ENCODE measurements around the gene MTMR2. TPM values are rescaled to one million over a fixed set of nuclear protein-coding genes. Genes with fewer than 3 reads are reported as not detected.

MTMR2 gene
- total RNA-seq, 2 donors from 2014 or later: 8.3 to 14.0 TPM

DNA sequence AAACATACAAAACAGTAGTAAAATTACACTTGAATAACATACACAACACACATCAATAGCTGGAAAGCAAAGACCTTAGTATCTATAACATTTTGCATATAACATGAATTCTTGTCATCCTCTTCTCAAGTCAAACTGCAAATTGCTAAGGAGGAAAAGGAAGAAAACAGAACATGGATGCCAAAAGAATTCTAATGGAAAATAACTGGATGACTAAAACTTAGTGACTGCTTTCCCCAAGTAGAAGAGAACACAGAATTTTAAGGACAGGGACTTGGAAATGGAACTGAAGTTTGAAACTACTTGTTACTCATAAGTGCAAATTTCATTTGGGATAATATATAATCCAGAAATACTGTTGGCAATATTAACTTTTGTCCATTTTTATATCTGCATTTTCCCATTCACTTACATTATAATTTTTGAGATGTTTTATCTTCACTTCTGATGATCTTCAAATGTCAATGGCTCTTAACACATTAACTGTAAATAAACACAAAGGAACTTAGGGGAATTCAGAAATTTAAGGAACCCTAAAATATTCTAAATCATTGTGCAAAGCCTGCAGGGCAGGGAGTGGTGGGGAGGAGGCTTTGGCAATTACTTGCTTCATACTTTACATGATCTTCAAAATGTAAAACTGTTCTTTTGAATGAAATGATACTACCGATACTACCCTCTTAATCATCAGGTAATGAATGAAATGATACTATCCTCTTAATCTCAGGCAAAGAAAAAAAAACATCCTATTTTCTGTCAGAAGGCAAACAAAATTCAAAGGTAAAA, 9.9 kb downstream of the MTMR2 start:
- Mint-ChIP-seq H3K27me3 (no peaks in the 10 kb centered on the region), H3K4me3 (no peak overlapping the region), H3K36me3 (ENCODE audit: low read depth) (peaks cover 4% of the 10 kb centered on the region), H3K4me1 (peaks cover 12% of the 10 kb centered on the region), H3K27ac (no peak overlapping the region)
- no peak for DNase-seq
- no peaks in the 10 kb centered on the region for H3K9me3 ChIP-seq (ENCODE audit: control insufficient read depth, low read length, poor library complexity, severe bottlenecking)
- no peak for ATAC-seq

- Mint-ChIP-seq H3K4me3 (no peak overlapping the region), H3K27me3 (no peaks in the 10 kb centered on the region), H3K36me3 (ENCODE audit: low read depth) (peaks cover 4% of the 10 kb centered on the region), H3K4me1 (peaks cover 12% of the 10 kb centered on the region), H3K27ac (no peak overlapping the region)
- no peaks in the 10 kb centered on the region for H3K9me3 ChIP-seq (ENCODE audit: control insufficient read depth, low read length, poor library complexity, severe bottlenecking)
- ATAC-seq: no peak
- DNase-seq: no peak
Observed at GRCh38 chr11:95912902-95913560, 10.9 kb downstream of the MTMR2 start.

- Mint-ChIP-seq H3K4me1 (peaks cover 15% of the 10 kb centered on the region), H3K36me3 (ENCODE audit: low read depth) (peaks cover 4% of the 10 kb centered on the region), H3K4me3 (peak overlapping the region; percentile 52), H3K27me3 (no peaks in the 10 kb centered on the region), H3K27ac (no peak overlapping the region)
- ATAC-seq (no peak), DNase-seq (no peak)
- H3K9me3 ChIP-seq (ENCODE audit: control insufficient read depth, low read length, poor library complexity, severe bottlenecking): no peaks in the 10 kb centered on the region
Observed at GRCh38 chr11:95911369-95911759, 12.5 kb downstream of the MTMR2 start.

- H3K27ac Mint-ChIP-seq: no peak overlapping the region
- ATAC-seq (no peak), DNase-seq (no peak)
- no peaks in the 10 kb centered on the region for H3K9me3 ChIP-seq (ENCODE audit: control insufficient read depth, low read length, poor library complexity, severe bottlenecking)
- no peak overlapping the region for H3K4me3 Mint-ChIP-seq
- H3K27me3 Mint-ChIP-seq: no peaks in the 10 kb centered on the region
- peaks cover 4% of the 10 kb centered on the region for H3K36me3 Mint-ChIP-seq (ENCODE audit: low read depth)
- H3K4me1 Mint-ChIP-seq: peaks cover 17% of the 10 kb centered on the region
Observed at GRCh38 chr11:95910638-95911368, 13.1 kb downstream of the MTMR2 start.

GRCh38 chr11:95908826-95909225, 15.1 kb downstream of the MTMR2 start:
- H3K9me3 ChIP-seq (ENCODE audit: control insufficient read depth, low read length, poor library complexity, severe bottlenecking): no peaks in the 10 kb centered on the region
- Mint-ChIP-seq H3K4me3 (no peak overlapping the region), H3K36me3 (ENCODE audit: low read depth) (peaks cover 4% of the 10 kb centered on the region), H3K4me1 (peaks cover 14% of the 10 kb centered on the region), H3K27me3 (no peaks in the 10 kb centered on the region), H3K27ac (no peak overlapping the region)
- ATAC-seq: no peak
- DNase-seq: no peak

- no peaks in the 10 kb centered on the region for H3K27me3 Mint-ChIP-seq
- H3K4me1 Mint-ChIP-seq: peaks cover 7% of the 10 kb centered on the region
- ATAC-seq: no peak
- H3K27ac Mint-ChIP-seq: no peak overlapping the region
- no peak for DNase-seq
- H3K4me3 Mint-ChIP-seq: no peak overlapping the region
- H3K9me3 ChIP-seq (ENCODE audit: control insufficient read depth, low read length, poor library complexity, severe bottlenecking): no peaks in the 10 kb centered on the region
- H3K36me3 Mint-ChIP-seq (ENCODE audit: low read depth): no peaks in the 10 kb centered on the region
Observed at GRCh38 chr11:95907476-95907875, 16.4 kb downstream of the MTMR2 start.

- H3K9me3 ChIP-seq (ENCODE audit: control insufficient read depth, low read length, poor library complexity, severe bottlenecking): no peaks in the 10 kb centered on the region
- Mint-ChIP-seq H3K4me3 (no peak overlapping the region), H3K27ac (no peak overlapping the region), H3K4me1 (peaks cover 7% of the 10 kb centered on the region), H3K36me3 (ENCODE audit: low read depth) (no peaks in the 10 kb centered on the region), H3K27me3 (no peaks in the 10 kb centered on the region)
- ATAC-seq: no peak
- no peak for DNase-seq
Observed at GRCh38 chr11:95904009-95904650, 19.8 kb downstream of the MTMR2 start.

GRCh38 chr11:95898782-95899181, 25.1 kb downstream of the MTMR2 start:
- no peak for ATAC-seq
- Mint-ChIP-seq H3K27ac (no peak overlapping the region), H3K27me3 (no peaks in the 10 kb centered on the region), H3K4me3 (no peak overlapping the region), H3K36me3 (ENCODE audit: low read depth) (no peaks in the 10 kb centered on the region), H3K4me1 (peaks cover 6% of the 10 kb centered on the region)
- no peaks in the 10 kb centered on the region for H3K9me3 ChIP-seq (ENCODE audit: control insufficient read depth, low read length, poor library complexity, severe bottlenecking)
- no peak for DNase-seq

DNA sequence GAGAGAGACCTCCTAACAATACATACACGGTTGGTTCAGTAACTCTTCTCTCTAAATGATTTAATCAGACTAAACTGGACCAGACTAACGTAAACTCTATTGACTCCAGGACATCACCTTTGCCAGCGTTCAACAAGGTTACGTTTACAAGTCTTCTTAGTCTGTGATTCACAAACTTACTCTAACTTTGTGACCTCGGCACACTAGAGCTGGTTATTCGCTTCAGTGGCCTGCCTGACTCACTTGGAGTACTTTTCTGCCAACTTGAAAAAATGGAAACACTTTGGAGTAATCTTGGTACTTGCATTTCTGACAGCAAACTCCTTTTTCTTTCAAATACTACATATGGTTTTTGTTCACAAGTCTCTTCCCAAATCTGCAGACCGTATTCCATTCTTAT, 26.2 kb downstream of the MTMR2 start:
- peaks cover 6% of the 10 kb centered on the region for H3K4me1 Mint-ChIP-seq
- H3K36me3 Mint-ChIP-seq (ENCODE audit: low read depth): no peaks in the 10 kb centered on the region
- H3K4me3 Mint-ChIP-seq: no peak overlapping the region
- H3K27ac Mint-ChIP-seq: no peak overlapping the region
- no peaks in the 10 kb centered on the region for H3K27me3 Mint-ChIP-seq
- DNase-seq: no peak
- H3K9me3 ChIP-seq (ENCODE audit: control insufficient read depth, low read length, poor library complexity, severe bottlenecking): no peaks in the 10 kb centered on the region
- no peak for ATAC-seq

DNA sequence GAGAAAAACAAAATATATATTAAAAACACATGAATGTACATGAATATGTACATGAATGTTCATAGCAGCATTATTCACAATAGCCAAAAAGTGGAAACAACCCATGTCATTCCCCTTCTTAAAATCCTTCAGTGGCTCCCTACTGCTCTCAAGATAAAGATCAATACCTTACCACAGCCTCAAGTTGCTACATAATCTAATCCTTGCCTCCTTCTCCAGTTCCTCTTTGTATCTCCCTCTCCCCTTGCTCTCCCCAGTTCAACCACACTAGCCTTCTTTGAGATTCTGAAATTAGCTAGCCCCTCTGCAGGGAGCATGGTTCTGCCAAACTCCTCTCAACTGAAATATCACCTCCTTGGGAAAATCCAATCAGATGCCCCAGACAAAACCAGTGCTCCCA, 28.1 kb downstream of the MTMR2 start:
- DNase-seq: no peak
- Mint-ChIP-seq H3K4me1 (peaks cover 6% of the 10 kb centered on the region), H3K27ac (no peak overlapping the region), H3K4me3 (no peak overlapping the region), H3K27me3 (no peaks in the 10 kb centered on the region), H3K36me3 (ENCODE audit: low read depth) (no peaks in the 10 kb centered on the region)
- ATAC-seq: no peak
- H3K9me3 ChIP-seq (ENCODE audit: control insufficient read depth, low read length, poor library complexity, severe bottlenecking): no peaks in the 10 kb centered on the region

DNA sequence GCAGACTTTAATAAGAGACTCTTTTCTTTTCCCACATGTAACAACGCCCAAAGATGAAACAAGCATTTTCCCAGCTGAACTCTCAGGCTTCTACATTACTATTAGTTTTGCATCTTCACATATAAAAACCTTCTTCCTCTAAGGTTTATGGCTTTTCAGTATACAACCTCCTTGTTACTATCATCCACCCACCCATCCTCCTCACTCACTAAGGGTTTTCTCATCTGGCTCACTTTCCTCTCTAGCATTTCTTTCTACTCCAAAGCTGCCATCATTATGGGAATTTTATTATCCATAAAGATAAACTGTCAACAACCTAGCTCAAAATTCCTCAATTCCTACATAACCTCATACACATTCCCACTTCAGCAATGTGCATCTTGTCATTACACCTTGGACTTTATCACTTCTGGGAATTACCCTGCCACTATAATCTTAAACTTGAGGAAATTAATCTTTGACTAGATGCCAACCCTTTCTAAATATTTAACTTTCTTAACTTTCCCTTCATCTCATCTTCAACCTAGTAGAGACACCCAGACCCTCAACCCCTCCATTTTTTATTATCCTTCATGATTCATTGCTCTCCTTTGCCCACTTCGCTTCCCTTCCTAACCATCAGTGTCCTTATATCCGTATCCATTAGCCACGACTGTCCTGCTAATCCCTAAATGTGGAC, 30.9 kb downstream of the MTMR2 start:
- Mint-ChIP-seq H3K4me3 (no peak overlapping the region), H3K4me1 (peaks cover 9% of the 10 kb centered on the region), H3K27me3 (no peaks in the 10 kb centered on the region), H3K36me3 (ENCODE audit: low read depth) (peaks cover 4% of the 10 kb centered on the region), H3K27ac (no peak overlapping the region)
- H3K9me3 ChIP-seq (ENCODE audit: control insufficient read depth, low read length, poor library complexity, severe bottlenecking): no peaks in the 10 kb centered on the region
- no peak for DNase-seq
- no peak for ATAC-seq

DNA sequence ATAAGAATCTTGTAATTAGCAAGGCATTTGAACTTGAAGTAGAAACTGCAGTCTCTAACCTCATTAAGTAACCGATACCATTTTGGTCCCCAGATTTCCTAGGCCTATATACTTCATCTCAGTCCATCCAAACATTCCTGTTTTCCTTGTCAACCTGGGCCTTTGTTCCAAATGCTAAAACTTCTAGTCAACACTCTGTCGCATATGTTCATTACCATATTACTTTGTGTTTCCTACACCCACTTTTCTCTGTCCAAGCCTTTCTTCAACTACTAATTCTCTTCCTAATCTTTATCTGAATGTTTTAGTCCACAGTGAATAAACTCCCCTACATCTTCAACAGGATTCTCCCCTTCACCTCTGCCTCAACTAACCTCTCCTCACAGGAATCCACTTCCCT, 31.4 kb downstream of the MTMR2 start:
- H3K27ac Mint-ChIP-seq: no peak overlapping the region
- no peak for ATAC-seq

More for the DNA sequence above, 31.4 kb downstream of the MTMR2 start:
- peaks cover 4% of the 10 kb centered on the region for H3K36me3 Mint-ChIP-seq (ENCODE audit: low read depth)
- no peak overlapping the region for H3K4me3 Mint-ChIP-seq
- DNase-seq: no peak
- peaks cover 9% of the 10 kb centered on the region for H3K4me1 Mint-ChIP-seq
- no peaks in the 10 kb centered on the region for H3K9me3 ChIP-seq (ENCODE audit: control insufficient read depth, low read length, poor library complexity, severe bottlenecking)
- H3K27me3 Mint-ChIP-seq: no peaks in the 10 kb centered on the region
